ENCODE measurements around the gene WNT7B. TPM values are rescaled to one million over a fixed set of nuclear protein-coding genes. Genes with fewer than 3 reads are reported as not detected.

WNT7B gene
- total RNA-seq, 1 donor from 2014 or later: 1.8 TPM

DNA sequence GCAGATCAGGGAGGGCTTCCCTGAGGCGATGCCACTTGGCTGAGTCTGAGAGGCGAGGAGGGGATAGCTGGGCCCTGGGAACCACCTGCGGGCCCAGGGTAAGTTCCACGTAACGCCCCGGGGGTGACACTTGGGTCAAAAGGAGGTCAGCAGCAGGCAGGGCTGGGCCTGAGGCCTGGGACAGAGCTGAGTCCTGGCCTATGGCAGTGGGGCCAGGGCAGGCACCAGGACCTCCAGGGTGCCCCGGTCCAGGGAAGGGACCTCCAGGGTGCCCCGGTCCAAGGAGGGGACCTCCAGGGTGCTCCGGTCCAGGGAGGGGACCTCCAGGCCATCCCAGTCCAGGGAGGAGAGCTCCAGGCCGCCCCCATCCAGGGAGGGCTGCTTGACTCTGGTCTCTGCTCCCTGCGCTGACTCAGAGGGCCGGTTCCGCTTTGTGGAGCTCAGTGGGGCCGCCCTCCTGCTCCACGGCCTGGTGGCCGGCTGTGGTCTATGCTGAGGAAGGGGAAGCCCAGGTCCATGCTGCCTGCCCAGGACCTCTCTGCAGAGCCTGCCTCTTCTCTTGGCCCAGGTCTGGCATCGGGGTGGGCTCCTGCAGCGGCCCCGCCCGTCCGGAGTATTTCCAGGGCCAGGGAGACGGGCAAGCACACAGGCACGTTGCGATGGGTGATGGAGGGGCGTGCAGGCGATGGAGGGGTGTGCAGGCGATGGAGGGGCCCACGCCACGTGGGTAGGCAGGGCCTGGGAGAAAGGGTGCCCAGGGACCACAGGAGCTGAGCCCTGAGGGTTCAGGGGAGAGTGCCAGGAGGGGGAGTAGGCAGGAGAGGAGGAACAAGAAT, 19.5 kb upstream of the WNT7B start:
- H3K4me3 ChIP-seq: no peak overlapping the region
- H3K4me3 Mint-ChIP-seq: no peak overlapping the region
- no peak for TF ChIP-seq EZH2 (IDR thresholded peaks at IDR 0.05)
- TF ChIP-seq, protein P1, sequence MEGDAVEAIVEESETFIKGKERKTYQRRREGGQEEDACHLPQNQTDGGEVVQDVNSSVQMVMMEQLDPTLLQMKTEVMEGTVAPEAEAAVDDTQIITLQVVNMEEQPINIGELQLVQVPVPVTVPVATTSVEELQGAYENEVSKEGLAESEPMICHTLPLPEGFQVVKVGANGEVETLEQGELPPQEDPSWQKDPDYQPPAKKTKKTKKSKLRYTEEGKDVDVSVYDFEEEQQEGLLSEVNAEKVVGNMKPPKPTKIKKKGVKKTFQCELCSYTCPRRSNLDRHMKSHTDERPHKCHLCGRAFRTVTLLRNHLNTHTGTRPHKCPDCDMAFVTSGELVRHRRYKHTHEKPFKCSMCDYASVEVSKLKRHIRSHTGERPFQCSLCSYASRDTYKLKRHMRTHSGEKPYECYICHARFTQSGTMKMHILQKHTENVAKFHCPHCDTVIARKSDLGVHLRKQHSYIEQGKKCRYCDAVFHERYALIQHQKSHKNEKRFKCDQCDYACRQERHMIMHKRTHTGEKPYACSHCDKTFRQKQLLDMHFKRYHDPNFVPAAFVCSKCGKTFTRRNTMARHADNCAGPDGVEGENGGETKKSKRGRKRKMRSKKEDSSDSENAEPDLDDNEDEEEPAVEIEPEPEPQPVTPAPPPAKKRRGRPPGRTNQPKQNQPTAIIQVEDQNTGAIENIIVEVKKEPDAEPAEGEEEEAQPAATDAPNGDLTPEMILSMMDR (IDR thresholded peaks at IDR 0.05): no peak
- TF ChIP-seq EZH2phosphoT487 (IDR thresholded peaks at IDR 0.05): no peak
- no peaks in the 10 kb centered on the region for H4K20me1 ChIP-seq (ENCODE audit: low read depth)
- DNase-seq (ENCODE audit: low spot score): no peak
- H3K79me2 ChIP-seq (ENCODE audit: low read depth): no peaks in the 10 kb centered on the region
- peak overlapping the region; percentile 85 for H3K27ac Mint-ChIP-seq
- H3K27me3 Mint-ChIP-seq (ENCODE audit: insufficient read depth, low read depth): peaks cover 24% of the 10 kb centered on the region
- no peak overlapping the region for H2AFZ ChIP-seq (replicated peaks)
- H3K36me3 Mint-ChIP-seq: no peaks in the 10 kb centered on the region
- no peak overlapping the region for H3K4me2 ChIP-seq
- H3F3A ChIP-seq (ENCODE audit: low read depth): no peaks in the 10 kb centered on the region
- H3K27me3 ChIP-seq: no peaks in the 10 kb centered on the region
- H3K9me3 ChIP-seq (ENCODE audit: low read depth): no peaks in the 10 kb centered on the region
- H3K36me3 ChIP-seq: no peaks in the 10 kb centered on the region
- H3K9me3 Mint-ChIP-seq: peaks cover 3% of the 10 kb centered on the region
- H3K4me1 Mint-ChIP-seq: peaks cover 8% of the 10 kb centered on the region
- no peak overlapping the region for H3K9ac ChIP-seq
- H3K4me1 ChIP-seq: peaks cover 6% of the 10 kb centered on the region
- no peak overlapping the region for H3K27ac ChIP-seq

DNA sequence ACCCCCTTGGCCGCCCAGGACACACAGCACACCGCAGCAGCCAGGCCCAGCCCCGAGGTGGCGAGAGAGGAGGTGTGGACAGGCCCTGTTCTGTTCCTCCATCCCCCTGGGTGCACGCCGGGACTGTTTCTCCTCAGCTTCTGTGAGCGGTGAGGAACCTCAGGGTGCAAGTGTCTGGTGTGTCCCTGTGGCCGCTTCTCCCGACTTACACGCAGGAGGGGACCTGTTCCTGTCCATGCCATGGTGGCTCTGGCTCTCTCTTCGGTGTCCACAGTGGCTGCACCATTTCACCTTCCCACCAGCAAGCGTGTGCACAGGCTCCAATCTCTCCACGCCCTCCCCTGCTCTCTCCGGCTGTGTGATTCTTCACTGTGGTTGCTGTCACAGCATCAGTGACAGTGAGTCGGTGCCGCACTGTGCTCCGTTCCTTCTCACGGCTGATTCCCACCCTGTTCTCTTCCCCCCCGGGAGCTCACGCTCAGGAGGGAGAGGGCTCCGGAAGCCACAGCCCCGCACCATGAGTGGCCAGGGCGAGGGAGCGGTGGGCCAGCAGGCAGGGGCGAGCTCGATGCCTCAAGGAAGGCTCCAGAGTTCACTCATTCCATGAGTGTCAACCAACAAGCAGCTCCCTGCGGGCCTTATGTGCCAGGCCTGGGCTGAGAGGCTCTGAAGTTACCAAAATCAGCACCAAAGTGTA, 18.6 kb upstream of the WNT7B start:
- H3K9me3 ChIP-seq (ENCODE audit: low read depth): no peaks in the 10 kb centered on the region
- H3K4me3 ChIP-seq: no peak overlapping the region
- H3F3A ChIP-seq (ENCODE audit: low read depth): no peaks in the 10 kb centered on the region
- H4K20me1 ChIP-seq (ENCODE audit: low read depth): no peaks in the 10 kb centered on the region
- peaks cover 8% of the 10 kb centered on the region for H3K4me1 Mint-ChIP-seq
- DNase-seq (ENCODE audit: low spot score): no peak
- peaks cover 3% of the 10 kb centered on the region for H3K9me3 Mint-ChIP-seq
- H3K79me2 ChIP-seq (ENCODE audit: low read depth): no peaks in the 10 kb centered on the region
- H3K4me3 Mint-ChIP-seq: no peak overlapping the region
- H3K27me3 ChIP-seq: no peaks in the 10 kb centered on the region
- H3K4me1 ChIP-seq: peaks cover 6% of the 10 kb centered on the region
- no peak overlapping the region for H3K4me2 ChIP-seq
- H3K27ac Mint-ChIP-seq: peak overlapping the region; percentile 85
- no peak overlapping the region for H2AFZ ChIP-seq (replicated peaks)
- no peaks in the 10 kb centered on the region for H3K36me3 ChIP-seq
- H3K9ac ChIP-seq: no peak overlapping the region
- H3K27ac ChIP-seq: no peak overlapping the region
- H3K27me3 Mint-ChIP-seq (ENCODE audit: insufficient read depth, low read depth): peaks cover 22% of the 10 kb centered on the region
- TF ChIP-seq, protein P1 (IDR thresholded peaks at IDR 0.05): no peak
- TF ChIP-seq EZH2 (IDR thresholded peaks at IDR 0.05): no peak
- TF ChIP-seq EZH2phosphoT487 (IDR thresholded peaks at IDR 0.05): no peak
- no peaks in the 10 kb centered on the region for H3K36me3 Mint-ChIP-seq

DNA sequence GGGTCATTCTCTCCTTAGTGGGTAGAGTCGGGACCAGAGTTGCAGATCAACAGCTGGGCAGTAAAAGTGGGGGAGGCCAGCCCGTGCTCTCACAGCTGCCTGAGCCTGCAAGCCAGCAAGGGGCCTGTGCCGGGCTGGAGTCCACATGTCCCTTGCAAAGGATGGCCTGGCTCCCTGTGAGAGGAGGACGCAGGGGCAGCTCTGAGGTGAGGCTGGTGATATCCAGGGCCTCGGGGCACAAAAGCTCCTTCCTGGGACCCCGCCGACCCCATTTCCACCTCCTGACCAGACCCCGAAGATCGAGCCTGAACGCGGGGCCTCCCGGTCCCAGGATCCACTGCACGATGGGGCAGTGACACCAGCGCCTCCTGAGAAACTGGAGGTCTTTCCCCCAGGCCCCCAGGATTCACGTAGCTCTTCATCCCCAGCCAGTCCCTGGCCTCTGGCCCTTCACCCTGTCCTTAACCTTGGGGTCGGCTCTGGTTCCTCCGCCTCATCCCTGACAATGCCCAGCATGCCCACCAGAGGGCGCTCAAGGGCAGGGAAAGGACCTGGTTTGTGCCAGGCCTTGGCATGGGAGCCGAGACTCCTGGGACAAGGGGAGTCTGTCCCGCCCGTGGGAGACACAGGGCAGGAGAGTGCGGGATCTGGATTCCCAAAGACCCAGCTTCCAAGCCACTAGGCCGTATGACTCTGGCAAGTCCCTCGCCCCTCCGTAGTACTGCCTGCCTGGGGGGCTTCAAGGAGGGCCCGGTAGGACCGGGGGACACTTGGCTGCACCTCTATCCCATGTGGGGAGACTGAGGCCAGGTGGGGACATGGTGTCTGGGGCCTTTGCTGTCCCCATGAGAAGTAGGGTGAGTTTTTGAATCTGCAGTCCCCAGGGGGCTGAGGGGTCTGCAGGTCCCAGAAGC, 17.8 kb upstream of the WNT7B start:
- no peak overlapping the region for H3K4me3 ChIP-seq
- peaks cover 19% of the 10 kb centered on the region for H3K27me3 Mint-ChIP-seq (ENCODE audit: insufficient read depth, low read depth)
- peak overlapping the region; percentile 64 for H3K4me3 Mint-ChIP-seq
- no peaks in the 10 kb centered on the region for H3K36me3 ChIP-seq
- peaks cover 8% of the 10 kb centered on the region for H3K4me1 Mint-ChIP-seq
- no peak overlapping the region for H3K4me2 ChIP-seq
- peak; percentile 77 for DNase-seq (ENCODE audit: low spot score)
- H3K79me2 ChIP-seq (ENCODE audit: low read depth): no peaks in the 10 kb centered on the region
- H3K27ac ChIP-seq: no peak overlapping the region
- H3K9me3 ChIP-seq (ENCODE audit: low read depth): no peaks in the 10 kb centered on the region
- H3F3A ChIP-seq (ENCODE audit: low read depth): no peaks in the 10 kb centered on the region
- H2AFZ ChIP-seq (replicated peaks): no peak overlapping the region
- H3K27me3 ChIP-seq: no peaks in the 10 kb centered on the region
- no peak for TF ChIP-seq EZH2 (IDR thresholded peaks at IDR 0.05)
- TF ChIP-seq, protein P1 (IDR thresholded peaks at IDR 0.05): peak; percentile 99
- no peaks in the 10 kb centered on the region for H3K36me3 Mint-ChIP-seq
- H3K9ac ChIP-seq: no peak overlapping the region
- H3K9me3 Mint-ChIP-seq: peaks cover 3% of the 10 kb centered on the region
- H3K4me1 ChIP-seq: peaks cover 6% of the 10 kb centered on the region
- no peak overlapping the region for H3K27ac Mint-ChIP-seq
- H4K20me1 ChIP-seq (ENCODE audit: low read depth): no peaks in the 10 kb centered on the region

All from neural progenitor cell (in vitro differentiated cells).